ENCODE results near the gene ATG14. TPM values are rescaled to one million over a fixed set of nuclear protein-coding genes. Genes with fewer than 3 reads are reported as not detected.
A peak's percentile ranks its signal among the peaks of the same experiment; 100 is the strongest.

The ATG14 gene
- polyA plus RNA-seq, 3 donors: 1.8 to 6.8 (median 3.3) TPM

- H3K79me2 ChIP-seq (ENCODE audit: insufficient read depth, low read length): no peaks in the 10 kb centered on the region
- H3K27me3 ChIP-seq (ENCODE audit: control insufficient read depth in 2 of 2, insufficient read depth in 2 of 2, low read length in 2 of 2): peaks cover 3 to 10% of the 10 kb centered on the region in 2 donors
- H3K4me2 ChIP-seq (replicated peaks; ENCODE audit: extremely low read depth, low read length, poor library complexity, severe bottlenecking): no peak overlapping the region
- H3K36me3 Mint-ChIP-seq: no peaks in the 10 kb centered on the region
- H3K9me3 ChIP-seq (replicated peaks in 1 of 2; ENCODE audit: control insufficient read depth in 1 of 2, insufficient read depth in 1 of 2, low read length in 2 of 2): no peaks in the 10 kb centered on the region
- no peak overlapping the region for H2AFZ ChIP-seq (ENCODE audit: insufficient read depth, low read depth, low read length, poor library complexity, severe bottlenecking)
- no peak overlapping the region for H3K4me3 ChIP-seq (replicated peaks in 1 of 3; ENCODE audit: low read depth in 2 of 3, low read length in 3 of 3)
- H3K4me1 ChIP-seq (ENCODE audit: control insufficient read depth in 1 of 2, insufficient read depth in 2 of 2, low read length in 2 of 2): no peaks in the 10 kb centered on the region
- no peaks in the 10 kb centered on the region for H4K20me1 ChIP-seq (ENCODE audit: insufficient read depth, low read length)
- no peak overlapping the region for H3K27ac ChIP-seq (ENCODE audit: low read depth in 1 of 2, low read length in 2 of 2)
- no peak for TF ChIP-seq CTCF (IDR thresholded peaks at IDR 0.05)
- H3K9ac ChIP-seq (ENCODE audit: insufficient read depth, low read length, poor library complexity, severe bottlenecking): no peak overlapping the region
- peaks cover 11 to 25% (median 16%) of the 10 kb centered on the region in 3 donors for H3K27me3 Mint-ChIP-seq (ENCODE audit: low read depth in 3 of 3)
- intact Hi-C loops (cut with micrococcal nuclease): loop anchor here in 1 of 2 donors (10.0 kb wide), 1 partner anchor 134 kb away; no protein-coding TSS in a partner anchor
- H3K4me3 Mint-ChIP-seq: no peak overlapping the region
- no peaks in the 10 kb centered on the region for H3K4me1 Mint-ChIP-seq
- no peak overlapping the region for H3K27ac Mint-ChIP-seq
- H3K9me3 Mint-ChIP-seq: no peaks in the 10 kb centered on the region
- no peak for DNase-seq
- no CpG with 5 or more reads among the region's 9 CpGs for WGBS (ENCODE audit: insufficient coverage)
- no peaks in the 10 kb centered on the region for H3K36me3 ChIP-seq (replicated peaks in 1 of 2; ENCODE audit: control insufficient read depth in 1 of 2, insufficient read depth in 2 of 2, low read length in 2 of 2)
Measured at GRCh38 chr14:55441286-55441685, 29.7 kb upstream of the ATG14 start.

DNA sequence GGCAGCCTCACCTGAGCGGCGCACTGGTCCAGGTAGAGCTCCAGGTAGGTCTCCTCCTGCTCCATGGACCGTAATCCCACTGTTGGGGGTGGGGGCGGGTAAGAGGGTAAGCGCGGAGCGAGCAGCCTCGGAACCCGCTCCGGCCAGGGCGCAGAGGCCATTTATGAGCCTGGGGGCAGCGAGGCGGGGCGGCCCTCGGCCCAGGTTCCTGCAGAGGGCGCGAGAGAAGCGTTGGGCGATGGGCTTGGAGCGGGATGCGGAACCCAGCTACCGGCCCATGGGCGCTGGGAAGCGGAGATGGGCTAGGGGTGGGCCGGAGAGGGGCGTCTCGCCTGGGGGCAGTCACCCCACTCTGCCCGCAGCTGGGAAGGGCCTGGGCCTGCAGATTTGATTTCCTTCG is 28.8 kb upstream of the ATG14 start, which contains the start of gene TBPL2:
TSS of gene TBPL2 (minus strand) at position 232 of the 400 bp plus-strand sequence. CDS start at position 65, 167 bp downstream.
- no peaks in the 10 kb centered on the region for H3K4me1 Mint-ChIP-seq
- 39% methylated on average over 26 of the region's 29 CpGs for WGBS (ENCODE audit: insufficient coverage)
- no peak within 1 kb of the TSS for H3K9ac ChIP-seq (ENCODE audit: insufficient read depth, low read length, poor library complexity, severe bottlenecking)

More for the DNA sequence above, 28.8 kb upstream of the ATG14 start, which contains the start of gene TBPL2:
- H3K4me2 ChIP-seq (replicated peaks; ENCODE audit: extremely low read depth, low read length, poor library complexity, severe bottlenecking): no peak within 1 kb of the TSS
- no peak within 1 kb of the TSS for H3K4me3 ChIP-seq (replicated peaks in 1 of 3; ENCODE audit: low read depth in 2 of 3, low read length in 3 of 3)
- no peaks in the 10 kb centered on the region for H3K36me3 ChIP-seq (replicated peaks in 1 of 2; ENCODE audit: control insufficient read depth in 1 of 2, insufficient read depth in 2 of 2, low read length in 2 of 2)
- intact Hi-C loops (cut with micrococcal nuclease): loop anchor here in 1 of 2 donors (10.0 kb wide), 1 partner anchor 134 kb away; no protein-coding TSS in a partner anchor
- no peaks in the 10 kb centered on the region for H4K20me1 ChIP-seq (ENCODE audit: insufficient read depth, low read length)
- no peaks in the 10 kb centered on the region for H3K9me3 Mint-ChIP-seq
- peaks cover 11 to 26% (median 18%) of the 10 kb centered on the region in 3 donors for H3K27me3 Mint-ChIP-seq (ENCODE audit: low read depth in 3 of 3)
- no peaks in the 10 kb centered on the region for H3K4me1 ChIP-seq (ENCODE audit: control insufficient read depth in 1 of 2, insufficient read depth in 2 of 2, low read length in 2 of 2)
- no peaks in the 10 kb centered on the region for H3K9me3 ChIP-seq (replicated peaks in 1 of 2; ENCODE audit: control insufficient read depth in 1 of 2, insufficient read depth in 1 of 2, low read length in 2 of 2)
- DNase-seq: no peak
- TF ChIP-seq CTCF (IDR thresholded peaks at IDR 0.05): peak; percentile 12
- H3K27ac ChIP-seq (ENCODE audit: low read depth in 1 of 2, low read length in 2 of 2): no peak within 1 kb of the TSS
- H2AFZ ChIP-seq (ENCODE audit: insufficient read depth, low read depth, low read length, poor library complexity, severe bottlenecking): no peak within 1 kb of the TSS
- no peaks in the 10 kb centered on the region for H3K79me2 ChIP-seq (ENCODE audit: insufficient read depth, low read length)
- H3K27ac Mint-ChIP-seq: no peak within 1 kb of the TSS
- H3K27me3 ChIP-seq (ENCODE audit: control insufficient read depth in 2 of 2, insufficient read depth in 2 of 2, low read length in 2 of 2): peaks cover 3 to 12% of the 10 kb centered on the region in 2 donors
- H3K36me3 Mint-ChIP-seq: no peaks in the 10 kb centered on the region
- H3K4me3 Mint-ChIP-seq: peak within 1 kb of the TSS in 1 of 2 donors; percentile 15

All from CD14-positive monocyte (primary cell).